Bronchial epithelial cell (primary cell): ENCODE measurements around the gene TFB1M. TPM values are rescaled to one million over a fixed set of nuclear protein-coding genes. Genes with fewer than 3 reads are reported as not detected.
A peak's percentile ranks its signal among the peaks of the same experiment; 100 is the strongest.
"Not testable (repeated sequence)": the region's sequence is repeated elsewhere in the genome, so short reads cannot be mapped to it uniquely, and the experiment has no call there.

Experiments
- DNase-seq: peaks from one replicate; pipeline ENCODE4 v3.0.0-alpha.2; 2010; ENCODE audit warnings: low read depth
- FAIRE-seq: peaks from 2 replicates; lab custom pipeline; 2011; peaks lifted over from hg19 to GRCh38; lab: Jason Lieb, UNC
- H3K27me3 ChIP-seq: 2 replicates; pipeline ENCODE4 v1.5.1; 2011; ENCODE audit warnings: low read length; ENCODE audit not compliant: control insufficient read depth, insufficient read depth
- H3K36me3 ChIP-seq: 2 replicates; pipeline ENCODE4 v1.5.1; 2011; ENCODE audit warnings: low read length; ENCODE audit not compliant: control insufficient read depth, insufficient read depth
- H3K4me3 ChIP-seq: 2 replicates; pipeline ENCODE4 v1.5.1; 2011; ENCODE audit warnings: mild to moderate bottlenecking, low read depth, low read length, control low read depth
- total RNA-seq: library from RNA; depleted of rRNA; stranded (reverse); fragments of >200 nt; gene quantifications from 2 replicates; pipeline ENCODE4 v1.2.1, GENCODE V29; 2014
- TF ChIP-seq, protein P1 (sequence below): IDR thresholded peaks from 2 replicates; pipeline ENCODE4 v1.5.1; 2011; ENCODE audit warnings: mild to moderate bottlenecking, moderate library complexity, low read length, control low read depth, inconsistent platforms; ENCODE audit not compliant: insufficient read depth, severe bottlenecking

The TFB1M gene
- total RNA-seq, result 11.6 and 15.1 TPM in 2 replicates

DNA sequence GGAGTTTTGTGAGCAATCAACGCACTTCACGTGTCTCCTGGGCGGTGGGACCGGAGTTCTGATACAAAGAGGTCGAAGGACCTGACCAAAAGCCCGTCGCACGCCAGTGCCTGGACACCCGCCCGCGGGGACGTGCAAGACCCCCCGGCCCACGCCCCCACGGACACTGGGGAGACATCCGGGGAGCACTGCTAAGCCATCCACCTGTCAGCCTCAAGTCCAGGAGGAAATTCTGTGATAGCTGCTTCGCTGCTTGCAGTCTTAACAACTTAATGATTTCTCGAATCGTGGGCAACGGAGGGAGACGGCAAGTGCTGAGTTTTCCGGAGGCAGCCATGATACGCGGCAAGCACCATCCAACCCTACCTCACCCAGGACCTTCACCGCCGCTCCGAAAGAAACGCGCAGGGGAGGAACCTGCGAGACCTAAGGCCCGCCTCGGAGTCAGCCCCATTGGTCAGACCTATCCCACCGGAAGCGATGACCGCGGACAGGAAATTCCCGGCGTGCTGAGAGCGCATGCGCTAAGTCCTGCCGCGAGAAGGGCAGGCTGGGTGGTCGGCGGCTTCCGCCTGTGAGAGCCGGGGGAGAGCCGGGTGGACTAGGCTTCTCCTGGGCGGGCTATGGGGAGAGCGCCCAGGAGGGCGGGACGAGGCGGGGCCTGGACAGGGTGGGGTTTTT, at the start of gene TFB1M:
Gene TFB1M, minus strand, starts transcription at position 393 of the 681 bp plus-strand sequence. Its CDS starts 56 bp downstream, at position 337.
- peak; percentile 83 for FAIRE-seq
- H3K27me3 ChIP-seq, result no peaks in the 10 kb centered on the region
- peaks cover 2% of the 10 kb centered on the region for H3K36me3 ChIP-seq
- DNase-seq, result peak; percentile 97
- TF ChIP-seq, protein P1, sequence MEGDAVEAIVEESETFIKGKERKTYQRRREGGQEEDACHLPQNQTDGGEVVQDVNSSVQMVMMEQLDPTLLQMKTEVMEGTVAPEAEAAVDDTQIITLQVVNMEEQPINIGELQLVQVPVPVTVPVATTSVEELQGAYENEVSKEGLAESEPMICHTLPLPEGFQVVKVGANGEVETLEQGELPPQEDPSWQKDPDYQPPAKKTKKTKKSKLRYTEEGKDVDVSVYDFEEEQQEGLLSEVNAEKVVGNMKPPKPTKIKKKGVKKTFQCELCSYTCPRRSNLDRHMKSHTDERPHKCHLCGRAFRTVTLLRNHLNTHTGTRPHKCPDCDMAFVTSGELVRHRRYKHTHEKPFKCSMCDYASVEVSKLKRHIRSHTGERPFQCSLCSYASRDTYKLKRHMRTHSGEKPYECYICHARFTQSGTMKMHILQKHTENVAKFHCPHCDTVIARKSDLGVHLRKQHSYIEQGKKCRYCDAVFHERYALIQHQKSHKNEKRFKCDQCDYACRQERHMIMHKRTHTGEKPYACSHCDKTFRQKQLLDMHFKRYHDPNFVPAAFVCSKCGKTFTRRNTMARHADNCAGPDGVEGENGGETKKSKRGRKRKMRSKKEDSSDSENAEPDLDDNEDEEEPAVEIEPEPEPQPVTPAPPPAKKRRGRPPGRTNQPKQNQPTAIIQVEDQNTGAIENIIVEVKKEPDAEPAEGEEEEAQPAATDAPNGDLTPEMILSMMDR, result no peak
- H3K4me3 ChIP-seq, result peak within 1 kb of the TSS; percentile 99

GRCh38 chr6:155364021-155364420, 49.7 kb upstream of the TFB1M start:
- FAIRE-seq, H3K4me3 ChIP-seq, H3K36me3 ChIP-seq, H3K27me3 ChIP-seq, DNase-seq: not testable (repeated sequence)

- not testable (repeated sequence) for H3K4me3 ChIP-seq, DNase-seq, H3K27me3 ChIP-seq, H3K36me3 ChIP-seq, FAIRE-seq
Observed at GRCh38 chr6:155362968-155363632, 48.8 kb upstream of the TFB1M start.

DNA sequence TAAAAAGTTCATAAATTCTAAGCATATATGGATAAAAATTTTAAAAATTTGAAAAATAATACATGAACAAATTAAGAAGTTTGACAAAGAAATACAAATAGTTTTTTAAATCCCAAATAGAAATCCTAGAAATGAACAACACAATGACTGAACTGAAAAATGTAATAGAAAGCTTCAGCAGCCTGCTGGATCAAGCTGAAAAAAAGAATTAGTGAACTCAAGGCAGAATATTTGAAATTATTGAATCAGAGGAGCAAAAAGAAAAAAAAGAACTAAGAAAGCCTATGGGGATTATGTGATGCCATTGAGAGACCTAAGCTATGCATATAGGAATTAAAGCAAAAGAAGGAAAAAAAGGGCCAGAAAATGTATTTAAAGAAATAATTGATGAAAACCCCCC, 39.9 kb upstream of the TFB1M start:
- Histone ChIP-seq H3K27me3 (no peaks in the 10 kb centered on the region), H3K4me3 (no peak overlapping the region), H3K36me3 (no peaks in the 10 kb centered on the region)
- TF ChIP-seq, protein P1, result no peak
- DNase-seq, result no peak
- FAIRE-seq, result no peak

DNA sequence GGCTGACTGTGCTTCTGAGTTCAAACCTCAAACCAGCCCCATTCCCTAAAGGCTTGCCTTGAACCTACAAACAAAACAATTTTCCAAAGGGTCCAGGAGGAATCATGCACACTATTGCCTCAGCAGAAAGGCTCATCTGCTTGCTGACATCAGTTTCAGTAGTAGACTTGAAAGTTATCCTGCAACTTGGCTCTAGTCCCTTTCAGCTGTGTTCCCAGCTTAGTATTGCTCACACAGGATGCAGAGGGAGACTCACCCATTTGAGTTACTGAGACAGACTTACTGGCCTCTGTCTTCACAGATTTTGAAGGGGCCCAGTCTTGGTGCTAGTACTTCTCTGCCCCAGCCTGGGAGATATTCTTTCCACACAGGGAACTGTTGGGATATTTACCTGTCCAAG, 38.5 kb upstream of the TFB1M start:
- no peaks in the 10 kb centered on the region for H3K36me3 ChIP-seq
- TF ChIP-seq, protein P1, result no peak
- no peaks in the 10 kb centered on the region for H3K27me3 ChIP-seq
- DNase-seq (peak; percentile 23), FAIRE-seq (peak; percentile 36)
- no peak overlapping the region for H3K4me3 ChIP-seq

GRCh38 chr6:155352130-155352420, 37.8 kb upstream of the TFB1M start:
- DNase-seq (no peak), FAIRE-seq (no peak)
- H3K27me3 ChIP-seq, result no peaks in the 10 kb centered on the region
- TF ChIP-seq, protein P1, result no peak
- H3K36me3 ChIP-seq, result no peaks in the 10 kb centered on the region
- H3K4me3 ChIP-seq, result no peak overlapping the region
